GM08714 (cell line): ENCODE measurements around the gene KLRD1.
"Not testable (repeated sequence)": the region's sequence is repeated elsewhere in the genome, so short reads cannot be mapped to it uniquely, and the experiment has no call there.

ENCODE experiments used
- H3K4me3 ChIP-seq: fragments of 200-500 bp; sonication (Bioruptor generic); 2 replicates; pipeline ENCODE4 v1.5.1; 2014; ENCODE audit warnings: mild to moderate bottlenecking, low read length, inconsistent platforms
- ZNF274 ChIP-seq: IDR thresholded peaks from 2 replicates; pipeline ENCODE4 v1.6.1; 2012; ENCODE audit warnings: mild to moderate bottlenecking, low read depth, low read length

KLRD1 gene

GRCh38 chr12:10361084-10361483 is 53.4 kb downstream of the KLRD1 start:
- H3K4me3 ChIP-seq: no peak overlapping the region
- no peak for TF ChIP-seq ZNF274

DNA sequence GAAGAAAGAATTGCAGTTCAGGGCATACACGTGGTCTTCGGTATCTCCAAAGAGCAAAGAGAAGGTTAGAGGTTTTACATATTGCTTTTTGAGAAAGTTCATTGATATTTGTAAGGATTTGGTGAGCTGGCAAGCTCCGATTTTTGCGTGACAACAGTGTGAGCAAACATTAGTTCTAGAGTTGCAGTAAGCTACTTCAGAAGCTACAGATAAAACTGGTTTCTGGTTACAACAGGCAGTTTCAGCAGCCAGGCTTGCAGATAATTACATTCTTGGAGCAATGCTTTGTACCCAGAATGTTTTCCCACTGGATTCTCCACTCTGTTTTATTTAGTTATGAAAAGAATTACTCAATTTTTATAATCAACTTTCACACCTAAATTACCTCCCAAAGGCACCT is 54.0 kb downstream of the KLRD1 start:
- no peak for TF ChIP-seq ZNF274
- H3K4me3 ChIP-seq: no peak overlapping the region

DNA sequence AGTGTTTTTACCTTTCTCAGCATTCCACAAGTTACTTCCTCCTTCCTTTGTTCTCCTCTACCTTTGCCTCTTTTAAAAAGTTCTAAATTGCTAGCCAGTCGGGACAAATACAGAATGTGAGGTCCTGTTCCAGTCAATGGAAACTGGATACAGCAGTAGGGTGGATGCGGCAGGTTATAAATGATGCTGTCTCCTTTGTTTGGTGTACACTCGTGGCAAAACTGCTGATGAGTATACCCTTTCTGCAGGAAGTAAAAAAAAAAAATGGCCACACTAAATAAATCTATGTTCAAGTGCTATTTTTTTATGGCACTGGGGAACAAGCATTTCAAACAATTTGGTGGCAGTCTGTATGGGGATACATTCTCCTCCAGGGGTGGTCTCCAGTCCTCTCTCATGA is 54.7 kb downstream of the KLRD1 start:
- H3K4me3 ChIP-seq: peak overlapping the region; percentile 52; the same call in 1 of the 2 replicates
- TF ChIP-seq ZNF274: no peak

DNA sequence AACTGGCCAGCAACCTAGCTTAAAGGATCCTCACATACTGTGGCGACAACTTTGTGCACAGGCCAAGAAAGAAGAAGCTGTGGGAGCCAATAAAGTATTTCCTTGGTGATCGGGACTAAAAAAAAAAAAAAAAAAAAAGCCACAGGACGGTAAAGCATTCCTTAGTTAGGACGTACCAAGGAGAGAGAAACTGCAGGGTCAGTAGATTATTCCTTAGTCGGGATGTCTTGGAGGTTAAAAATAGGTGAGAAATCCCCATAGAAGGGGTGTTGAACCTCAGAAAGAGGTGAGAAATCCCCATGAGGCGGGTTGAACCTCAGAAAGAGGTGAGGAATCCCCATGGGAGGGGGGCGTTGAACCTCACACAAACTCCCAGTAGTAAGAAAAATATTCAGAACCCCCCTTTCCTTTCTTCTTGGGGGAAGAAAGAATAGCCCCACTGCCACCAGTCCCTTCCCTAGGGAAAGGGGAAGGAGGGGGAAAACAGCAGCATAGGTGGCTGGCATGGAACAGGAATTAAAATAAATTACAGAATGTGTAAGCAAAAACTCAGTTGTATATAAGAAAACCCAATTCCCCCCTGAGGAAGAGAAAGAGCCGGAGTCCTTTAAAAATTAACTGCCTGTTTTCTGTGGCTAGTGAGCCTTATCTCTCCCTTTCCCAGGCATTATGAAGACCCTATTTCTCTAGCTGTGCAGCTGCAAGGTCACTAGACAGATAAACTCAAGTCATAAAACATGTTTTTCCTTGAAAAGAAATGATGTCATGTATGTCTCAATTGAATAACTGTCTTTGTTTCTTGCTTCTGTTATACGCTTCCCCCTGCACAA is 55.4 kb downstream of the KLRD1 start:
- TF ChIP-seq ZNF274: no peak
- peak overlapping the region; percentile 52; the same call in 1 of the 2 replicates for H3K4me3 ChIP-seq

- no peak for TF ChIP-seq ZNF274
- H3K4me3 ChIP-seq: peak overlapping the region; percentile 86; the same call in 1 of the 2 replicates
Measured at GRCh38 chr12:10363658-10363913, 55.9 kb downstream of the KLRD1 start.

- no peak for TF ChIP-seq ZNF274
- H3K4me3 ChIP-seq: peak overlapping the region; percentile 86
Measured at GRCh38 chr12:10363914-10364814, 56.5 kb downstream of the KLRD1 start.

- peak overlapping the region; percentile 86 for H3K4me3 ChIP-seq
- no peak for TF ChIP-seq ZNF274
Measured at GRCh38 chr12:10364815-10365622, 57.3 kb downstream of the KLRD1 start.

DNA sequence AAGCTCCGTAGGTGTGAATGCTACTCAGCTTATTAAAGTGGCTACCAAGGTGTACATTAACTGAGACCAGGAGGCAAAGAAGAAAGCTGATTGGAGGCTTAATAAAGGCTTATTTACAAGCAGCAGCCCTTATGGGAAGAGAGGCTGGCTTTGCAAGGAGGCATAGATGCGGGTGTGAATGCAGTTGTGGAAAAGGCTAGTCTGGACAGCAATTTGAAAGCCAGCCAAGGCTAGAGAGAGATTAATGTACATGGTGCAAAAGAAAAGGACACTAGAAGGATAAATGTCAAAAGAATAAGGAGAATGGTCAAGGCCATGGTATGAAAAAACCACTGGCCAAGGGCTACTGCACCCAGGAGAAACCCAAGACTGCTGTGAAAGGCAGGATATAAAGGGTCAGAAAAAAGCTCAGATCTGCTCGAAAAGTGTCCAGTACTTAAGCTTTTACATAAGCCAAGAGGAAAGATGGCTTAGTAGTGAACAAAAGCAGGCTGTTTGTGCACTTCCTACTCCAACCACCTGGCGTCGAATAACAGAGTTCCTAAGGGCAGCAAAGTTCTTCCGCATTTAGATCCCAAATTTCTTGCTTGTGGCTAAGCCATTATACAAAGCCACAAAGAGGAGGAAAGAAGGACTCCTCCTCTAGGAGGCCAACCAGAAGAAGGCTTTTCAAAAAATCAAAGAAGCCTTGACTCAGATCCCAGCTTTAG is 58.2 kb downstream of the KLRD1 start:
- H3K4me3 ChIP-seq: peak overlapping the region; percentile 86
- no peak for TF ChIP-seq ZNF274

- no peak overlapping the region for H3K4me3 ChIP-seq
- TF ChIP-seq ZNF274: no peak
Measured at GRCh38 chr12:10366875-10367274, 59.2 kb downstream of the KLRD1 start.

- H3K4me3 ChIP-seq: not testable (repeated sequence)
Measured at GRCh38 chr12:10367714-10368113, 60.0 kb downstream of the KLRD1 start.

- TF ChIP-seq ZNF274: no peak
- H3K4me3 ChIP-seq: no peak overlapping the region
Measured at GRCh38 chr12:10368206-10369171, 60.8 kb downstream of the KLRD1 start.

DNA sequence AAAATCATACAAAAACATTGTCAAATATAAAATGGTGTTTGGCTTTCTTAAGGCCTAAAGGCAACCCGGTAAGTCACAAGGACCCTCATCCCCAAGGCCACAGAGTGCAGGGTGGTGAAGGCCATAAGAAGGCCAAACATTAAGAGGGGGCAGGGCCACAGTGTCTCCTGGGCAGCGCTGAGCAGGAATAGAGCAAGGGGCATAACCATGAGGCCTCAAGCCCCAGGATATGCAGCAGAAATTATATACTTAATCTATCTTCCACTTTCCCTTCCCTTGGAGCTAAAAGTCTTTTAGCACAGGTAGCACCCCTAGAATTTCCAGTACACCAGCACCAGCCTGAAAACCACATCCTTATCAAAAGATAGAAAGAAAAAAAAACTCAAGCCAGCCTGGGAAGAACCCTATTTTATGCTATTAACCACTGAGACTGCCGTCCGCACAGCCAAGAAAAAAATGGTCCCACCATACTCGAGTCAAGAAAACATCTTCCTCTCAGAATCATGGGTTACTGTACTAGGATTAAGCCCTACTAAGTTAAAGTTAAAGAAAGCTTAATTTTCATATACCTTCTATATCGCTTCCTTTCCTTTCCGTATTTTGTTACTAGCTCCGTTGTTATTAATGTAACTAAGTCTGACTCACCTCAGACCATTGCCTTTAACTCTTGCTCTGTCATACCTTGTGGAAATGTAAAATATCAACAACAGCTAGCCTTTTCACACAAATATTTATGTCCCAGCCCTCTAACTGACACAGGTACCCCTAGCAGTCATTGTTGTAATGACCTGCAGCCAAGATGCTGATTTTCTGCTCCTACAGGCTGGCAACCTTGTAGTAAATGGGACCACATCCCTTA is 62.1 kb downstream of the KLRD1 start:
- H3K4me3 ChIP-seq: no peak overlapping the region
- TF ChIP-seq ZNF274: no peak

DNA sequence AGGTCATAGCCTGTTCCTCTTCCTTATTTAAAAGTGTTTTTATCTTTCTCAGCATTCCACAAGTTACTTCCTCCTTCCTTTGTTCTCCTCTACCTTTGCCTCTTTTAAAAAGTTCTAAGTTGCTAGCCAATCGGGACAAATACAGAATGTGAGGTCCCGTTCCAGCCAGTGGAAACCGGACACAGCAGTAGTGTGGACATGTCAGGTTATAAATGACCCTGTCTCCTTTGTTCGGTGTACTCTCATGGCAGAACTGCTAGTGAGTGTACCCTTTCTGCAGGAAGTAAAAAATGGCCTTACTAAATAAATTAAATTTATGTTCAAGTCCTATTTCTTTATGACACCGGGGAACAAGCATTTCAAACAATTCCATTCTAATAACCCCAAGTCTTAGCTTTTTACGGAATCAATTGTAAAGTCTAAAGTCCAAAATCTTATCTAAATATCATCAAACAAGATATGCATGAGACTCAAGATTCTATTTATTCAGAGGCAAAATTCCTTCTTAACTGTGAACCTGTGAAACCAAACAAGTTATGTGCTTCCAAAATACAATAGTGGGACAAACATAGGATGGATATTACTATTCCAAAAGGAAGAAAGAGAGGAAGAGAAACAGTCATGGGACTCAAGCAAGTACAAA is 64.3 kb downstream of the KLRD1 start:
- not testable (repeated sequence) for H3K4me3 ChIP-seq
